Raji (cell line): Measurements from ENCODE around the gene ANKRD18B.
"Not testable (repeated sequence)": the region's sequence is repeated elsewhere in the genome, so short reads cannot be mapped to it uniquely, and the experiment has no call there.

Source experiments
- POLR2A ChIP-seq: IDR thresholded peaks from 2 replicates; pipeline ENCODE4 v1.6.1; 2011; ENCODE audit warnings: low read depth, low read length, control low read depth; ENCODE audit not compliant: insufficient read depth

Gene ANKRD18B

DNA sequence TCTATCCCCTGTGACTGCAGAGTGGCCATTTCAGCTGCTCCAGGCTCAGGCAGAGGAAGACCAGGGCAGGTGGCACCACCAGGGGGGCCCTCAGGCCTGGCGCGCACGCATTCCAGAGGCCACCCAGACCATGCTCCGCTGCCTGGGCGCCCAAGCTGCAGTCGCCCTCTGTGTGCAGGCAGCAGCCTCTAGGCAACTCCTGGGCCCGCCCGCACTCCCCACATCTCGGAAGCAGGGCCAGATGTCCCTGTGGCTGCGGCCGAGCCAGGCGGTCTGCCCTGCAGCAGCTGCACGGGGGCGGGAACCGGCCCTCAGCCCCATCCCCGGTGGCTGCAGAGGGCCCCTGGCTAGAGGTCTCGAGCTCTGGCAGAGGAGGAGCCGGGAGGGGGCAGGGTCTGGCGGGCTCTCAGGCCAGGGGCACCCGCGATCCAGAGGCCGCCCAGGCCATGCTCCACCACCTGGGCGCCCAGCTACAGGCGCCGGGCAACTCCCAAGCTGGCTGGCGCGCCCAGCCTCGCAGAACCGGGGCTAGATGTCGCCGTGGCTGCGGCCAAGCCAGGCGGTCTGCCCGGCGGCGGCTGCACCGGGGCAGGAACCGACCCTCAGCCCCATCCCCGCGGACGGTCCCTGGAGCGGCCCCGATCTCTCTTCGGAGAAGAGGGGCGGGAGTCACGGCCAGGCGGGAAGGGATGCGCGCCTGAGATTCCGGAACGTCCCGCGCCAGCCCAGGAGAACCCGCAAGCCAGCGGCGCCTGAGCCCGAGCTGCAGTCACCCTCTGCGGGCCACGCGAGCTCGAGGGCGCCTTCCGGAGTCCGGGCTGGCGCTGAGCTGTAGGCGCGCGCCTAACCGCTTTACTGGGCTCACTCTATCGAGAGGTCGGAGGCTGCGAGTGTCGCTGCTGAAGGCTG lies at the start of gene ANKRD18B:
Gene ANKRD18B, plus strand, starts transcription at position 855 of the 909 bp plus-strand sequence. CDS start 239 bp downstream, outside the sequence.
- TF ChIP-seq POLR2A: not testable (repeated sequence)

GRCh38 chr9:33475357-33475756 lies 48.7 kb upstream of the ANKRD18B start:
- TF ChIP-seq POLR2A: no peak

GRCh38 chr9:33476503-33476902 lies 47.5 kb upstream of the ANKRD18B start:
- no peak for TF ChIP-seq POLR2A

DNA sequence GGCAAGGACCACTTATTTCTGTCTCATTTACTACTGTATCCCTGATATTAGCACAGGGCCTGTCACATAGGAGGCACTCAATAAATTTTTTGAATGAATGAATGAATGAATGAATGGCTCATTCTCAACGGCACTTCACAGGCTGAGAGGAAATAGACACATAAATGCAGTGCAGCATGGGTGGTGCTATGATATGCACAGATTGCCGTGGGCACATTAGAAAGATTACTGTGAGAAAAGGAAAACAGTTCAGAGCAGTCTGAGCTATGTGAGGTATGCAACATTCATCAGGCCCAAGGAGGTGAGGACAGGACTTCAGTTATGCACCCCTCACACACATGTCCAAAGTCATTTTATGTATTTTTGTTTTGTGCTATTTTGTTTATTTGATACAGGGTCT lies 43.9 kb upstream of the ANKRD18B start:
- TF ChIP-seq POLR2A: no peak

GRCh38 chr9:33480976-33481375 lies 43.1 kb upstream of the ANKRD18B start:
- no peak for TF ChIP-seq POLR2A

GRCh38 chr9:33489066-33489465 lies 35.0 kb upstream of the ANKRD18B start:
- no peak for TF ChIP-seq POLR2A

GRCh38 chr9:33498387-33498786 lies 25.7 kb upstream of the ANKRD18B start:
- no peak for TF ChIP-seq POLR2A

GRCh38 chr9:33506626-33507370 lies 17.3 kb upstream of the ANKRD18B start:
- no peak for TF ChIP-seq POLR2A

DNA sequence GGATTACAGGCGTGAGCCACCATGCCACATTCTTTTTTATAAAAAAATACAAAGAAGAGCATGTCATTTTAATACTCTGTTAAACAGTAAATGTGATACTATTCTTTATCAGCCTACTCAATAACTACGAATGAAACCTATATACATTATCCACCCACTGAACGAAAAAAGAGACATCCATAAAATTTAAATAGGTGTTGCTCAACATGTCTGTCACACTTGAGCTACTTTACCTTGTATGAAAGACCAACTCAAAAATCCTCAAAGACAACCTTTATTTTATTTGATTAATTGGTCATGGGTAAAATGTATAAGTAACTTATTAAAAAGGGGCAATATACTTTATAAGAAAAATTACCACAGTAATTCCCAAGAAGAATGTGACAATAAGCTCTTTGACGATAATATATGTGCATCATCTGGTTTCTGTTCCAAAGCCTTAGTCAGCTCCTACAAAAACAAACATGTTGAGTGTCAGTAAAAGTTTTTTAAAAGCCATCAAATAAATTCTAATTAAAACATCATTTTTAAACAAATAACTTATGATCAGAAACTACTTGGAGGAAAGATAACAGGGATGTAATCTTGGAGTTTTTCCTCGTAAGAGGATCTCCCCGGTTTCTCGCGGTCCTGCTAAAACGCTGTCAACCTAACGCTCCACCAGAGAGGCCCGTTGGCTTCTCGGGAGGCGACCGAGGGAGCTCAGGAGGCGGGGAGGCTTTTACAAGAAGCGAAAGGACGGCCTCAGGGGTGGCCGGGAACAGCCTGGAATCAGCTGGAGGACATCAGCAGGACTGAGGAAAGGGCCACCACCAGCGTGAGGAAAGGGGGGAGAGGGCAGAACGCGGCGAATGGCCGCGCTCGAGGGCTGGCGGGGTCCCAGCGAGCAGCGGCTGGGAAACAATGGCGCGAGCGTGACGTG lies 13.5 kb upstream of the ANKRD18B start:
- TF ChIP-seq POLR2A: no peak

DNA sequence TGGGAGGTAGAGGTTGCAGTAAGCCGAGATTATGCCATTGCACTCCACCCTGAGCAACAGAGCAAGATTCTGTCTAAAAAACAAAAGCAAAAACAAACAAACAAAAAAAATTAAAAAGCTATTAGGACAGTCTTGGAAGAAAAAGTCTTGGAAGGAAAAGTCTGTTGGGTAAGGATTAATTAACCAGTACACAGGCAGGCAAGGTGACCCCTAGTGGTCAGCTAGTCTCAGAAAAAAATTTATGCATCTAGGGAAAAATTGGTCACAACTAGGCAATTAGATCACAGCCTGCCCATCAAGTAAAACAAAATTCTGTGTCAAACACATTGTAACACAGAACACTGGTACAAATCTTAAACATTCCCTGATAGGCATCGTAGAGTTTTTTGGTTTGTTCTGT lies 6.7 kb upstream of the ANKRD18B start:
- no peak for TF ChIP-seq POLR2A

DNA sequence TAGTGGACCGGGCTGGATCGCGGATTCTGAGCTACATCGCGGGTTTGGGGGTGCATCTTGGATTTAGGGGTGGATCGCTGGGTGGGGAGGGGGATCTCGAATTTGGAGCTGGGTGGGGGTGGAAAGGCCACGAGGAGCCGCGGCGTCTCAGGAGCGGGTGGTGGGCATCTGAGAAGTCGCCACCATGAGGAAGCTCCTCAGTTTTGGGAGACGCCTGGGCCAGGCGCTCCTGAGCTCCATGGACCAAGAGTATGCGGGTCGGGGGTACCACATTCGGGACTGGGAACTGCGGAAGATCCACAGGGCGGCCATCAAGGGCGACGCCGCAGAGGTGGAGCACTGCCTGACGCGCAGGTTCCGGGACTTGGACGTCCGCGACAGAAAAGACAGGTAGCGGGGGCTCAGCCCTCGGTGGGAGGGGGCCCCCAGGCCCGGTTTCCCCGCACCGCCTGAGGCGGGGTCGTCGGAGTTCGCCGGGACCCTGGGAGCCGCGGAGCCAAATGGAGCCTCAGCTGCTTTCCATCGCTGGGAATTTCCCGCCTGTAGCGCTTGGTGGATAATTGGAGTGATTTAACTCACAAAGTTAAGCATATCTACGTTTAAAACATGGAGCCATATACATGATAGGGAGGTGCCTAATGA lies 376 bp downstream of the ANKRD18B start:
- TF ChIP-seq POLR2A: no peak

- no peak for TF ChIP-seq POLR2A
Observed at GRCh38 chr9:33535541-33535940, 11.5 kb downstream of the ANKRD18B start.

DNA sequence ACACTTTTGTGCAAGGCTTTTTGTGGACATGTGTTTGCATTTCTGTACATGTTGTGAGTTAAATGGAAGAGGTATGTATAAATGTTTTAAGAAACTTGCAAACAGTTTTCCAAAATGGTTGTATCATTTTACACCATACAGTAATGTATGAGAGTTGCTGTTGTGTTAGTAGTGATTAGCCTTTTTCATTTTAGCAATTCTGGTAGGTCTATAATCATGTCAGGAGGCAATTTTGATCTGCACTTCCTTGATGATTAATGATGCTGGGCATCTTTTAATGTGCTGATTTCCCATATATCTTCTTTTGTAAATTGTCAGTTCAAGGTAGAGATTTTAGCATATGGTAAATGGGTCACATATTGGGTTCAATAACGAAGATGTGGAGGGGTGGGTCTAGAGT lies 87.3 kb downstream of the ANKRD18B start:
- no peak for TF ChIP-seq POLR2A

DNA sequence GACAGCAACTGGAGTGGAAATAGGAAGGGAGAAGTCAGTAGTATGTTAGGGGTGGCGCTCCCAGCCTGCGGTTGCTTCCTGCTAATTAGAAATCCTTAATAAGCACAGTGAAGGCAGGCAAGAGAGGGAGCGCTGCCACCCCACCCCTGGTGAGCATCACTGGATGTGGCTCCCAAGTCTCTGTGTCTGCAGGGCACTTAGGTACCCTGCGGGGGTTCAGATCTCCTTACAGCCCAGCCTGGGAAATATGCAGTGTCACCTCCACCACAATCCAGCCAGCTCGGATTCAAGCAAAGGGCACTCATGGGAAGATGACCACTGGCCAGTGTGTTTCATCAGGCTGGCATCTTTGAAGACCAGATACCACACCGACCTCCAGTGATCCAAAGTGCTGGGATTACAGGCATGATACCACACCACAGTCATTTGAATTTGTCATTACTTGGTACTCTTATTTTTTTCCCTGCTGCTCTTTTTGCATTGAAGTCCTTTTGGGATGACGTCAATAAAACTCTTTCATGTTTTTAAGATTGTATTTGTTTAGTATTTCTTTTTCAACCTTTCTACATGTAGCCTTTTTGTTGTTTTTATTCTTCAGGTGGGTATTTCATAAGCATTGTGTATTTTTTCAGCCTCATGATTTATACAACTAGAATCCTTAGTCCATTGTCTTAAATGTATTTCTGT lies 90.1 kb downstream of the ANKRD18B start:
- no peak for TF ChIP-seq POLR2A
